H1 (cell line): ENCODE measurements around the gene RFC3. TPM values are rescaled to one million over a fixed set of nuclear protein-coding genes. Genes with fewer than 3 reads are reported as not detected.

Experiments used
- CTCF ChIA-PET: fragments of 300-600 bp; sonication (Branson Sonifier 250); formaldehyde crosslinking; loops from one replicate; lab custom pipeline; 2021; ENCODE audit not compliant: partially characterized antibody; lab: Charles Lee
- POLR2A ChIA-PET: fragments of 300-600 bp; sonication (Branson Sonifier 250); formaldehyde crosslinking; loops from one replicate; lab custom pipeline; 2021; ENCODE audit warnings: inconsistent platforms; ENCODE audit not compliant: partially characterized antibody; lab: Charles Lee
- DNase-seq, 2 experiments: peaks; one replicate each; pipeline versions ENCODE4 v3.0.0 to v3.0.0-alpha.2; 2010 to 2022; ENCODE audit warnings: low spot score in 2 of 2, low read depth in 1 of 2, mixed read lengths in 1 of 2
- FAIRE-seq: peaks from 2 replicates; lab custom pipeline; 2011; peaks lifted over from hg19 to GRCh38; lab: Jason Lieb, UNC
- H2AFZ ChIP-seq: 2 replicates; pipeline ENCODE4 v1.8.1; 2012; ENCODE audit warnings: low read length, inconsistent platforms
- H2AK5ac ChIP-seq: 2 replicates; pipeline ENCODE4 v1.6.1; 2013; ENCODE audit warnings: low read depth, low read length
- H2BK120ac ChIP-seq: replicated peaks from 2 replicates; pipeline ENCODE3; 2013; ENCODE audit warnings: low read depth, low read length, inconsistent platforms
- H2BK12ac ChIP-seq: 2 replicates; pipeline ENCODE4 v1.6.1; 2013; ENCODE audit warnings: low read depth, low read length
- H2BK15ac ChIP-seq: 2 replicates; pipeline ENCODE4 v1.6.1; 2013; ENCODE audit warnings: low read length
- H2BK20ac ChIP-seq: 2 replicates; pipeline ENCODE4 v1.6.1; 2013; ENCODE audit warnings: low read length
- H2BK5ac ChIP-seq: 2 replicates; pipeline ENCODE4 v1.6.1; 2013; ENCODE audit warnings: low read depth, low read length
- H3K14ac ChIP-seq: 2 replicates; pipeline ENCODE4 v1.6.1; 2013; ENCODE audit warnings: inconsistent platforms; ENCODE audit not compliant: insufficient read length
- H3K18ac ChIP-seq: 2 replicates; pipeline ENCODE4 v1.6.1; 2013; ENCODE audit warnings: low read length; ENCODE audit errors: extremely low read depth
- H3K23ac ChIP-seq: 2 replicates; pipeline ENCODE4 v1.6.1; 2013; ENCODE audit warnings: inconsistent platforms; ENCODE audit not compliant: insufficient read length
- H3K23me2 ChIP-seq: 2 replicates; pipeline ENCODE4 v1.6.1; 2013; ENCODE audit warnings: low read depth, low read length
- H3K27ac ChIP-seq: 2 replicates; pipeline ENCODE4 v1.6.1; 2011; ENCODE audit warnings: low read depth, low read length, inconsistent platforms
- H3K27me3 ChIP-seq, 4 experiments: replicated peaks in 1 of 4; 1 replicate in 1 of 4; 2 replicates in 3 of 4; pipeline versions ENCODE4 v1.6.1 to v1.8.1; 2011 to 2013; ENCODE audit warnings: low read length in 3 of 4, mild to moderate bottlenecking in 3 of 4, inconsistent platforms in 2 of 4, mixed read lengths in 2 of 4, moderate library complexity in 1 of 4; ENCODE audit not compliant: control insufficient read depth in 3 of 4, insufficient read depth in 3 of 4; ENCODE audit errors: extremely low read depth in 1 of 4
- H3K36me3 ChIP-seq, 4 experiments: 2 replicates each; pipeline versions ENCODE4 v1.6.1 to v1.8.1; 2011 to 2013; ENCODE audit warnings: mild to moderate bottlenecking in 4 of 4, low read length in 3 of 4, moderate library complexity in 2 of 4, control low read depth in 1 of 4, inconsistent platforms in 1 of 4; ENCODE audit not compliant: insufficient read depth in 4 of 4, control insufficient read depth in 2 of 4
- H3K4ac ChIP-seq: replicated peaks from 2 replicates; pipeline ENCODE3; 2013; ENCODE audit warnings: low read length, low read depth, mixed read lengths, inconsistent platforms; ENCODE audit not compliant: insufficient read length
- H3K4me1 ChIP-seq, 4 experiments: replicated peaks in 1 of 4; 1 replicate in 1 of 4; 2 replicates in 3 of 4; pipeline versions ENCODE4 v1.6.1 to v1.8.1; 2011 to 2013; ENCODE audit warnings: low read length in 3 of 4, inconsistent platforms in 2 of 4, mixed read lengths in 1 of 4; ENCODE audit not compliant: insufficient read depth in 4 of 4, control insufficient read depth in 3 of 4
- H3K4me2 ChIP-seq, 2 experiments: 2 replicates each; pipeline versions ENCODE4 v1.6.1 to v1.8.1; 2011 to 2013; ENCODE audit warnings: low read depth in 2 of 2, low read length in 2 of 2, control low read depth in 1 of 2, inconsistent platforms in 1 of 2, mild to moderate bottlenecking in 1 of 2; ENCODE audit not compliant: insufficient read depth in 1 of 2
- H3K4me3 ChIP-seq, 4 experiments: fragments of 200-600, 300-600 bp in 1 of 4; sonication (generic), shearing (Covaris generic), sonication (Bioruptor Twin) in 1 of 4; 2 replicates each; pipeline versions ENCODE4 v1.5.1 to v1.8.1; 2011 to 2016; ENCODE audit warnings: low read length in 4 of 4, low read depth in 3 of 4, control low read depth in 2 of 4, inconsistent platforms in 2 of 4, mild to moderate bottlenecking in 2 of 4, mixed read lengths in 1 of 4, moderate library complexity in 1 of 4; ENCODE audit not compliant: insufficient read depth in 2 of 4; ENCODE audit errors: extremely low read depth in 1 of 4
- H3K56ac ChIP-seq: replicated peaks from 2 replicates; pipeline ENCODE3; 2013; ENCODE audit warnings: low read depth, mild to moderate bottlenecking, mixed read lengths, low read length, inconsistent platforms; ENCODE audit not compliant: insufficient read length
- H3K79me1 ChIP-seq: 2 replicates; pipeline ENCODE4 v1.6.1; 2013; ENCODE audit warnings: low read depth, low read length, control low read depth
- H3K79me2 ChIP-seq, 2 experiments: 2 replicates each; pipeline versions ENCODE4 v1.6.1 to v1.8.1; 2012 to 2013; ENCODE audit warnings: low read length in 2 of 2, mild to moderate bottlenecking in 2 of 2, inconsistent platforms in 1 of 2; ENCODE audit not compliant: insufficient read depth in 2 of 2, control insufficient read depth in 1 of 2
- H3K9ac ChIP-seq, 4 experiments: replicated peaks in 1 of 4; 1 replicate in 1 of 4; 2 replicates in 3 of 4; pipeline versions ENCODE4 v1.6.1 to v1.8.1; 2011 to 2013; ENCODE audit warnings: low read depth in 3 of 4, low read length in 3 of 4, control low read depth in 2 of 4, mild to moderate bottlenecking in 2 of 4, moderate library complexity in 2 of 4, inconsistent platforms in 1 of 4; ENCODE audit errors: extremely low read depth in 1 of 4
- H3K9me3 ChIP-seq, 2 experiments: 2 replicates each; pipeline versions ENCODE4 v1.6.1 to v1.8.1; 2012 to 2013; ENCODE audit warnings: mild to moderate bottlenecking in 2 of 2, moderate library complexity in 2 of 2, control low read depth in 1 of 2, inconsistent platforms in 1 of 2, low read depth in 1 of 2, low read length in 1 of 2, mixed read lengths in 1 of 2; ENCODE audit not compliant: insufficient read depth in 2 of 2
- H4K20me1 ChIP-seq, 2 experiments: replicated peaks in 1 of 2; 2 replicates each; pipeline versions ENCODE3 to v1.8.1; 2011 to 2013; ENCODE audit warnings: inconsistent platforms in 2 of 2, low read length in 2 of 2, mild to moderate bottlenecking in 1 of 2; ENCODE audit not compliant: insufficient read depth in 2 of 2, control insufficient read depth in 1 of 2
- H4K5ac ChIP-seq: 2 replicates; pipeline ENCODE4 v1.6.1; 2013; ENCODE audit warnings: low read length, low read depth, mixed read lengths, inconsistent platforms; ENCODE audit not compliant: insufficient read length
- H4K8ac ChIP-seq: 2 replicates; pipeline ENCODE4 v1.8.0; 2013; ENCODE audit warnings: mild to moderate bottlenecking, moderate library complexity, low read length, inconsistent platforms; ENCODE audit not compliant: insufficient read depth; ENCODE audit errors: extremely low read depth
- H4K91ac ChIP-seq: replicated peaks from 2 replicates; pipeline ENCODE3; 2013; ENCODE audit warnings: low read length, mixed read lengths, inconsistent platforms; ENCODE audit not compliant: insufficient read length
- CBX5 ChIP-seq: fragments of 300-800, 300-1000 bp; sonication (generic); IDR thresholded peaks from 2 replicates; pipeline ENCODE4 v1.7.1; 2016; ENCODE audit warnings: antibody characterized with exemption, low read length, low read depth
- CEBPB ChIP-seq: IDR thresholded peaks from 2 replicates; pipeline ENCODE4 v1.6.1; 2012; ENCODE audit warnings: low read depth, low read length
- CHD1 ChIP-seq: IDR thresholded peaks from 2 replicates; pipeline ENCODE4 v1.6.1; 2012; ENCODE audit warnings: low read depth, low read length, improper control_type of control experiment
- EP300 ChIP-seq, 2 experiments: IDR thresholded peaks; 1 replicate in 1 of 2; 2 replicates in 1 of 2; pipeline ENCODE4 v1.6.1; 2011 to 2012; ENCODE audit warnings: low read depth in 2 of 2, low read length in 2 of 2, mild to moderate bottlenecking in 2 of 2, borderline replicate concordance in 1 of 2, inconsistent platforms in 1 of 2, moderate library complexity in 1 of 2
- GABPA ChIP-seq: IDR thresholded peaks from 2 replicates; pipeline ENCODE4 v1.6.1; 2011; ENCODE audit warnings: mild to moderate bottlenecking, low read length, moderate library complexity, borderline replicate concordance; ENCODE audit not compliant: insufficient read depth
- HDAC2 ChIP-seq, 2 experiments: fragments of 300-600 bp in 1 of 2; sonication (generic) in 1 of 2; IDR thresholded peaks; 2 replicates each; pipeline ENCODE4 v1.6.1; 2011 to 2012; ENCODE audit warnings: low read depth in 2 of 2, low read length in 2 of 2, mild to moderate bottlenecking in 2 of 2, moderate library complexity in 2 of 2, borderline replicate concordance in 1 of 2, inconsistent platforms in 1 of 2
- KDM5A ChIP-seq: fragments of 200-600 bp; IDR thresholded peaks from 2 replicates; pipeline ENCODE4 v1.7.1; 2012; ENCODE audit warnings: mild to moderate bottlenecking, low read length, inconsistent platforms, mixed read lengths
- PHF8 ChIP-seq: fragments of 200-600 bp; sonication (generic); conservative IDR thresholded peaks from 2 replicates; pipeline ENCODE4 v1.7.1; 2012; ENCODE audit warnings: low read depth, mild to moderate bottlenecking, inconsistent platforms, low read length, moderate library complexity
- RAD21 ChIP-seq, 2 experiments: IDR thresholded peaks in 1 of 2; conservative IDR thresholded peaks in 1 of 2; 2 replicates each; pipeline ENCODE4 v1.6.1; 2011; ENCODE audit warnings: low read depth in 2 of 2, low read length in 2 of 2, improper control_type of control experiment in 1 of 2, inconsistent platforms in 1 of 2, mild to moderate bottlenecking in 1 of 2, moderate library complexity in 1 of 2
- SP2 ChIP-seq: IDR thresholded peaks from 2 replicates; pipeline ENCODE4 v1.6.1; 2012; ENCODE audit warnings: mild to moderate bottlenecking, low read length, inconsistent platforms
- SUZ12 ChIP-seq: fragments of 200-600 bp; sonication (generic); IDR thresholded peaks from 2 replicates; pipeline ENCODE4 v1.6.1; 2012; ENCODE audit warnings: mild to moderate bottlenecking, inconsistent platforms, low read length, moderate library complexity, mixed read lengths
- TAF7 ChIP-seq: optimal IDR thresholded peaks from 2 replicates; pipeline ENCODE3; 2011; ENCODE audit warnings: low read depth, mild to moderate bottlenecking, inconsistent platforms, low read length, moderate library complexity, borderline replicate concordance
- WGBS, 2 experiments: shearing (Covaris generic) in 1 of 2; methylation state at CpG; one replicate each; pipeline versions ENCODE4 v1.1.6 to v1.1.7; 2013 to 2015; ENCODE audit warnings: low lambda C conversion rate in 2 of 2, mixed read lengths in 2 of 2, inconsistent platforms in 1 of 2, low coverage in 1 of 2, missing lambda C conversion rate in 1 of 2; ENCODE audit not compliant: insufficient replicate concordance in 2 of 2, insufficient coverage in 1 of 2, insufficient read length in 1 of 2; ENCODE audit errors: extremely low coverage in 1 of 2, missing lambda C conversion rate in 1 of 2; 5-methylcytosine and 5-hydroxymethylcytosine counted together
- polyA plus RNA-seq, 7 experiments: library from polyadenylated mRNA; depleted of rRNA in 3 of 7; stranded (reverse) in 5 of 7; unstranded in 2 of 7; fragments of >200 nt in 5 of 7; fragments of 200-250 nt in 2 of 7; gene quantifications; 1 replicate in 5 of 7; 2 replicates in 1 of 7; 4 replicates in 1 of 7; pipeline versions ENCODE4 v1.2.1 to v1.2.3, GENCODE V29; 2011 to 2013; ENCODE audit warnings: missing spikeins in 2 of 7, mixed read lengths in 2 of 7
- total RNA-seq: library from RNA; stranded (reverse); fragmentation: NEBNext Ultra II Directional; extraction: Animal tissue kit (Norgen Biotek cat#: 25700); gene quantifications from 2 replicates; pipeline ENCODE4 v1.2.1, GENCODE V29; 2021
- TF ChIP-seq, protein P1 (sequence below): IDR thresholded peaks from 2 replicates; pipeline ENCODE4 v1.6.1; 2012; ENCODE audit warnings: inconsistent platforms

Gene RFC3
- total and polyA plus RNA-seq, 2 of the 8 experiments (the other 6 are each of a cell fraction or from before 2014, with no cell fraction given), result 26.4 to 45.6 TPM

DNA sequence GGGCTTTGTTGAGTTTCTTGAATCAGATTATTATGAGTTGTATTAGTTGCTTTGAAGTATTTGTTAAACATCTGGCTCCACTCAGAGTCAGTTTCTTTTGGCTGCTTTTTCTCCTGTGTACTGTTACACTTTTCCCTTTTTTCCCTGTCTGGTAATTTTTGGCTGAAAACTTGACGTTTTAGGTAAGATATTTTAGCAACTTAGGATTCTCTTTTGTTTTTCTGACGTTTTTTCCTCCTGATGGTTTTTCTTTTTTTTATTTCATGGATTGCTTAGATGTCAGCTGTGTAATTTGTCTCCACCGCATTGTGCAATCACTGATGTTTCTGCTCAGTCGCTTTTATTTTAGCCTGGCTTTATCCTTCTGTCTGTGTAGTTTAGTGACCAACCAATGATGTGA lies 20.7 kb downstream of the RFC3 start:
- no peak overlapping the region for H3K23ac ChIP-seq
- H2BK120ac ChIP-seq, result no peak overlapping the region
- H3K4me1 ChIP-seq, result no peaks in the 10 kb centered on the region
- no peaks in the 10 kb centered on the region for H3K23me2 ChIP-seq
- H2BK12ac ChIP-seq, result no peak overlapping the region
- no peak overlapping the region for H2BK5ac ChIP-seq
- no peak overlapping the region for H2AFZ ChIP-seq
- H3K9ac ChIP-seq, result no peak overlapping the region
- H3K9me3 ChIP-seq, result no peaks in the 10 kb centered on the region
- no peak overlapping the region for H4K91ac ChIP-seq
- H3K79me1 ChIP-seq, result no peaks in the 10 kb centered on the region
- no peak overlapping the region for H2BK20ac ChIP-seq
- ChIA-PET CTCF (interaction anchor here (2.0 kb wide), 1 partner anchor 38 kb away, joined by 6 read pairs; no protein-coding TSS in a partner anchor), POLR2A (interaction anchor here (1.0 kb wide), 1 partner anchor 13 kb away, joined by 3 read pairs; no protein-coding TSS in a partner anchor)
- H3K4me3 ChIP-seq, result no peak overlapping the region
- no peak overlapping the region for H3K18ac ChIP-seq
- H4K20me1 ChIP-seq, result peaks cover 2 to 4% of the 10 kb centered on the region in 2 experiments
- H3K56ac ChIP-seq, result no peak overlapping the region
- no peak overlapping the region for H4K5ac ChIP-seq
- H3K4ac ChIP-seq, result no peak overlapping the region
- FAIRE-seq (no peak), DNase-seq (no peak)
- no peaks in the 10 kb centered on the region for H3K79me2 ChIP-seq
- H3K4me2 ChIP-seq, result no peak overlapping the region
- H3K14ac ChIP-seq, result no peak overlapping the region
- H3K27ac ChIP-seq, result no peak overlapping the region
- H4K8ac ChIP-seq, result no peak overlapping the region
- H2BK15ac ChIP-seq, result no peak overlapping the region
- no peaks in the 10 kb centered on the region for H3K27me3 ChIP-seq
- H3K36me3 ChIP-seq, result peaks cover 4 to 50% (median 17%) of the 10 kb centered on the region in 4 experiments; a peak in 6 of 8 replicates
- 67% methylated on average over 4 of the region's 4 CpGs; no CpG with 5 or more reads in 1 of the 2 experiments for WGBS, 2 experiments
- no peak overlapping the region for H2AK5ac ChIP-seq
- TF ChIP-seq CHD1 (no peak), HDAC2 (IDR thresholded peaks at IDR 0.05; ENCODE audit: borderline replicate concordance in 1 of 2, low read depth in 2 of 2, low read length in 2 of 2) (no peak), CBX5 (no peak), CEBPB (no peak), TAF7 (no peak), SUZ12 (no peak), SP2 (no peak), EP300 (IDR thresholded peaks at IDR 0.05; ENCODE audit: borderline replicate concordance in 1 of 2, low read depth in 2 of 2, low read length in 2 of 2) (no peak), KDM5A (no peak), RAD21 (IDR thresholded peaks at IDR 0.05 in 1 of 2, conservative IDR thresholded peaks at IDR 0.05 in 1 of 2; ENCODE audit: low read depth in 2 of 2, low read length in 2 of 2) (no peak), GABPA (no peak), PHF8 (no peak)
- TF ChIP-seq, protein P1, sequence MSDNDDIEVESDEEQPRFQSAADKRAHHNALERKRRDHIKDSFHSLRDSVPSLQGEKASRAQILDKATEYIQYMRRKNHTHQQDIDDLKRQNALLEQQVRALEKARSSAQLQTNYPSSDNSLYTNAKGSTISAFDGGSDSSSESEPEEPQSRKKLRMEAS, result no peak
